ENCODE results near the gene PCGF1.

Gene PCGF1

GRCh38 chr2:74499940-74500577 is 7.4 kb downstream of the PCGF1 start:
- no peak overlapping the region for H2AFZ ChIP-seq (ENCODE audit: low read depth, low read length)
- no peaks in the 10 kb centered on the region for H3K9me3 ChIP-seq (ENCODE audit: insufficient read depth, low read length, severe bottlenecking)
- H3K9ac ChIP-seq (ENCODE audit: low read depth, low read length), result no peak overlapping the region
- H3K36me3 ChIP-seq (ENCODE audit: insufficient read depth, low read length), result peaks cover under 1% of the 10 kb centered on the region
- peaks cover 17% of the 10 kb centered on the region for H3K79me2 ChIP-seq (ENCODE audit: insufficient read depth, low read length)
- ATAC-seq (ENCODE audit: insufficient read depth, low read depth) (no peak), DNase-seq (no peak)
- H3K4me3 ChIP-seq (ENCODE audit: low read depth in 1 of 2, low read length in 2 of 2), result no peak overlapping the region
- TF ChIP-seq CTCF (IDR thresholded peaks at IDR 0.05; ENCODE audit: borderline replicate concordance, extremely low read depth, low read length, poor library complexity, severe bottlenecking) (no peak), EZH2 (IDR thresholded peaks at IDR 0.05; ENCODE audit: borderline replicate concordance, low read depth, low read length, severe bottlenecking) (no peak)
- H3K4me2 ChIP-seq (ENCODE audit: insufficient read depth, low read length), result no peak overlapping the region
- H3K27me3 ChIP-seq (ENCODE audit: insufficient read depth, low read length, poor library complexity), result no peaks in the 10 kb centered on the region
- peaks cover 27% of the 10 kb centered on the region for H3K4me1 ChIP-seq (ENCODE audit: insufficient read depth, low read length)
- H3K27ac ChIP-seq (ENCODE audit: low read length), result no peak overlapping the region
- H4K20me1 ChIP-seq (ENCODE audit: insufficient read depth, low read length), result no peaks in the 10 kb centered on the region

GRCh38 chr2:74499267-74499939 is 8.1 kb downstream of the PCGF1 start, which contains the start of gene LBX2:
LBX2 (minus strand) TSS chr2:74499603; CDS start chr2:74499537, 66 bp downstream.
- H3K79me2 ChIP-seq (ENCODE audit: insufficient read depth, low read length), result peaks cover 17% of the 10 kb centered on the region
- ATAC-seq (ENCODE audit: insufficient read depth, low read depth) (no peak), DNase-seq (no peak)
- H3K27ac ChIP-seq (ENCODE audit: low read length), result peak within 1 kb of the TSS; percentile 83; the same call in 1 of the 2 replicates
- peaks cover 22% of the 10 kb centered on the region for H3K4me1 ChIP-seq (ENCODE audit: insufficient read depth, low read length)
- peak within 1 kb of the TSS in 1 of 2 experiments; percentile 70; a peak in 3 of 4 replicates for H3K4me3 ChIP-seq (ENCODE audit: low read depth in 1 of 2, low read length in 2 of 2)
- H2AFZ ChIP-seq (ENCODE audit: low read depth, low read length), result peak within 1 kb of the TSS; percentile 87
- H3K9ac ChIP-seq (ENCODE audit: low read depth, low read length), result peak within 1 kb of the TSS; percentile 71
- peak within 1 kb of the TSS; percentile 75 for H3K4me2 ChIP-seq (ENCODE audit: insufficient read depth, low read length)
- H3K27me3 ChIP-seq (ENCODE audit: insufficient read depth, low read length, poor library complexity), result no peaks in the 10 kb centered on the region
- H3K9me3 ChIP-seq (ENCODE audit: insufficient read depth, low read length, severe bottlenecking), result no peaks in the 10 kb centered on the region
- H4K20me1 ChIP-seq (ENCODE audit: insufficient read depth, low read length), result no peaks in the 10 kb centered on the region
- no peak for TF ChIP-seq EZH2 (IDR thresholded peaks at IDR 0.05; ENCODE audit: borderline replicate concordance, low read depth, low read length, severe bottlenecking)
- no peak for TF ChIP-seq CTCF (IDR thresholded peaks at IDR 0.05; ENCODE audit: borderline replicate concordance, extremely low read depth, low read length, poor library complexity, severe bottlenecking)
- H3K36me3 ChIP-seq (ENCODE audit: insufficient read depth, low read length), result peaks cover under 1% of the 10 kb centered on the region

- Histone ChIP-seq H2AFZ (ENCODE audit: low read depth, low read length) (peak overlapping the region; percentile 87), H3K27me3 (ENCODE audit: insufficient read depth, low read length, poor library complexity) (no peaks in the 10 kb centered on the region), H3K79me2 (ENCODE audit: insufficient read depth, low read length) (peaks cover 17% of the 10 kb centered on the region), H3K9ac (ENCODE audit: low read depth, low read length) (peak overlapping the region; percentile 71), H3K4me1 (ENCODE audit: insufficient read depth, low read length) (peaks cover 22% of the 10 kb centered on the region), H3K4me2 (ENCODE audit: insufficient read depth, low read length) (peak overlapping the region; percentile 75), H3K27ac (ENCODE audit: low read length) (peak overlapping the region; percentile 83), H4K20me1 (ENCODE audit: insufficient read depth, low read length) (no peaks in the 10 kb centered on the region), H3K36me3 (ENCODE audit: insufficient read depth, low read length) (peaks cover 7% of the 10 kb centered on the region), H3K9me3 (ENCODE audit: insufficient read depth, low read length, severe bottlenecking) (no peaks in the 10 kb centered on the region), H3K4me3 (ENCODE audit: low read depth in 1 of 2, low read length in 2 of 2) (peak overlapping the region; percentile 30 to 70; a peak in 3 of 4 replicates)
- ATAC-seq (ENCODE audit: insufficient read depth, low read depth) (peak; percentile 40; the same call in 2 of the 3 replicates), DNase-seq (no peak)
- no peak for TF ChIP-seq CTCF (IDR thresholded peaks at IDR 0.05; ENCODE audit: borderline replicate concordance, extremely low read depth, low read length, poor library complexity, severe bottlenecking)
These were observed 8.8 kb downstream of the PCGF1 start for GRCh38 chr2:74498500-74499266.

All from DND-41 (cell line).